ENCODE measurements around the gene LRRK2. TPM values are rescaled to one million over a fixed set of nuclear protein-coding genes. Genes with fewer than 3 reads are reported as not detected.

LRRK2 gene
- total RNA-seq, 1 donor from 2014 or later, result 0.35 TPM

GRCh38 chr12:40183715-40184114 is 41.1 kb upstream of the LRRK2 start:
- Mint-ChIP-seq H3K9me3 (ENCODE audit: low read depth) (peaks cover 9% of the 10 kb centered on the region), H3K4me3 (ENCODE audit: unreplicated experiment) (no peak overlapping the region), H3K27ac (ENCODE audit: unreplicated experiment) (no peak overlapping the region), H3K36me3 (ENCODE audit: low read depth) (no peaks in the 10 kb centered on the region), H3K27me3 (ENCODE audit: low read depth) (no peaks in the 10 kb centered on the region), H3K4me1 (ENCODE audit: low read depth) (no peaks in the 10 kb centered on the region)
- DNase-seq (ENCODE audit: low spot score), result no peak
- TF ChIP-seq CTCF (IDR thresholded peaks at IDR 0.05), result no peak

- Mint-ChIP-seq H3K36me3 (ENCODE audit: low read depth) (no peaks in the 10 kb centered on the region), H3K4me3 (ENCODE audit: unreplicated experiment) (no peak overlapping the region), H3K9me3 (ENCODE audit: low read depth) (peaks cover 12% of the 10 kb centered on the region), H3K27ac (ENCODE audit: unreplicated experiment) (no peak overlapping the region), H3K27me3 (ENCODE audit: low read depth) (no peaks in the 10 kb centered on the region), H3K4me1 (ENCODE audit: low read depth) (no peaks in the 10 kb centered on the region)
- DNase-seq (ENCODE audit: low spot score), result no peak
- TF ChIP-seq CTCF (IDR thresholded peaks at IDR 0.05), result no peak
Measured at GRCh38 chr12:40184493-40185302, 40.1 kb upstream of the LRRK2 start.

DNA sequence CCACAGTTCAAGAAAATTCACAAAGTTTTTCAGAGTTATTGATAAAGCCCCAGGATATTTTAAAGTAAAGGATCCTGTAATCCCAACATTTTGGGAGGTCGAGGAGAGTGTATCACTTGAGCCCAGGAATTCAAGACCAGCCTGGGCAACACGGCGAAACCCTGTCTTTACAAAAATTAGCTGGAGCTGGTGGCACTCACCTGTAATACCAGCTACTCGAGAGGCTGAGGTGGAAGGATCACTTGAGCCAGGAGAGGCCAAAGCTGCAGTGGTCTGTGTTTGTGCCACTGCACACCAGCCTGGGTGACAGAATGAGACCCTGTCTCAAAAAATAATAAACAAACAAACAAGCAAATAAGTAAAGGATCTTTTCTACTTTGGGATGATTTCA is 39.5 kb upstream of the LRRK2 start:
- no peaks in the 10 kb centered on the region for H3K4me1 Mint-ChIP-seq (ENCODE audit: low read depth)
- peaks cover 12% of the 10 kb centered on the region for H3K9me3 Mint-ChIP-seq (ENCODE audit: low read depth)
- H3K4me3 Mint-ChIP-seq (ENCODE audit: unreplicated experiment), result no peak overlapping the region
- H3K36me3 Mint-ChIP-seq (ENCODE audit: low read depth), result no peaks in the 10 kb centered on the region
- no peak for DNase-seq (ENCODE audit: low spot score)
- no peak overlapping the region for H3K27ac Mint-ChIP-seq (ENCODE audit: unreplicated experiment)
- TF ChIP-seq CTCF (IDR thresholded peaks at IDR 0.05), result no peak
- no peaks in the 10 kb centered on the region for H3K27me3 Mint-ChIP-seq (ENCODE audit: low read depth)

- Mint-ChIP-seq H3K4me3 (ENCODE audit: unreplicated experiment) (no peak overlapping the region), H3K36me3 (ENCODE audit: low read depth) (no peaks in the 10 kb centered on the region), H3K27ac (ENCODE audit: unreplicated experiment) (no peak overlapping the region), H3K4me1 (ENCODE audit: low read depth) (no peaks in the 10 kb centered on the region), H3K27me3 (ENCODE audit: low read depth) (no peaks in the 10 kb centered on the region), H3K9me3 (ENCODE audit: low read depth) (peaks cover 9% of the 10 kb centered on the region)
- no peak for DNase-seq (ENCODE audit: low spot score)
- no peak for TF ChIP-seq CTCF (IDR thresholded peaks at IDR 0.05)
Measured at GRCh38 chr12:40188558-40189320, 36.1 kb upstream of the LRRK2 start.

DNA sequence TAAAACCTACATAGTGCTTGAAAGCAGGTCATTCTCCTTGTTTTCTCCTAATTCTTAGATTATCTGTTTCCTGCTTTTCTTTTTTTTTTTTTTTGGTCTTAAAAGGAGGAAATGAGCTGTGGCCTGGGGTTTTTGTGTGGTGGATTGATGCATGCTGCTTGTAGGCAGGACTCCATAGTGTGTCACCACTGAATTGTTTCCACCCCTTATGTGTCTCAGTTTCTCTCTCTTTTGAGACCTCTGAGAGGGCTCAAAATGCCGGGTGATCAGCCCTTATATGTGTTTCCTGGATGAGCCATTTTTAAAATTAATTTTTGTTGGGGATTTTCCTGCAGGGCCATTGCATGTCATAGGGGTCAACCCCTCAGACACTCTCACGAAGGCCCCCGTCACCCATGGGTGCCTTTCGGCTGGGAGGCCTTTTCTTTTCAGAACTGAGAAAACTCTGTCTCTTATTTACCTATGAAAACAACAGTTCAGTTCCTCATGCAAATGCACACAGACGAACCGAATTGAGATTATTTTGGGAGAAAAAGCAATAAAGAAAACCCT is 32.0 kb upstream of the LRRK2 start:
- H3K36me3 Mint-ChIP-seq (ENCODE audit: low read depth), result no peaks in the 10 kb centered on the region
- no peaks in the 10 kb centered on the region for H3K4me1 Mint-ChIP-seq (ENCODE audit: low read depth)
- peaks cover 9% of the 10 kb centered on the region for H3K9me3 Mint-ChIP-seq (ENCODE audit: low read depth)
- H3K4me3 Mint-ChIP-seq (ENCODE audit: unreplicated experiment), result no peak overlapping the region
- H3K27me3 Mint-ChIP-seq (ENCODE audit: low read depth), result no peaks in the 10 kb centered on the region
- H3K27ac Mint-ChIP-seq (ENCODE audit: unreplicated experiment), result no peak overlapping the region
- no peak for TF ChIP-seq CTCF (IDR thresholded peaks at IDR 0.05)
- no peak for DNase-seq (ENCODE audit: low spot score)
